NCI-H774 (cell line): ENCODE measurements around the gene NEURL3.
"Not testable (repeated sequence)": the region's sequence is repeated elsewhere in the genome, so short reads cannot be mapped to it uniquely, and the experiment has no call there.

Experiments
- DNase-seq: peaks from one replicate; lab custom pipeline; 2025; lab: John Stamatoyannopoulos, UW

NEURL3 gene

DNA sequence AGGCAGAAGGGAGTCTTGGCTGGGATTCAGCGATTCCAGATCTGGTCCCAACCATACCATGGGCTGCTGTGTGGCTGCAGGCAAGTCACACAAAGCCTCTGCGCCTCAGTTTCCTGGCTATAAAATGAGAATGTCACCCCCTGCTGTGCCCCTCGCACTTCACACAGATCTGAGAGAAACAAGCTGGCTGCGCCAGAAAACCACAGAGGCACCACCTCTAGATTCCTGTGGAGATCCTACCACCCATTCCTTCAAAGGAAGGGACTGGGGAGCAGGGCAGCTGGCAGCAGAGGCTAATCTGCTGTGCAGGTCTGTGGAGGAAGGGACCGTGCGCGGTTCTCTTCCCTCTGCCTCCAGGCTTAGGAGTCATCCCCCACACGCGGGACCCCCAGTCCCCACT, 19.8 kb downstream of the NEURL3 start:
- no peak for DNase-seq

DNA sequence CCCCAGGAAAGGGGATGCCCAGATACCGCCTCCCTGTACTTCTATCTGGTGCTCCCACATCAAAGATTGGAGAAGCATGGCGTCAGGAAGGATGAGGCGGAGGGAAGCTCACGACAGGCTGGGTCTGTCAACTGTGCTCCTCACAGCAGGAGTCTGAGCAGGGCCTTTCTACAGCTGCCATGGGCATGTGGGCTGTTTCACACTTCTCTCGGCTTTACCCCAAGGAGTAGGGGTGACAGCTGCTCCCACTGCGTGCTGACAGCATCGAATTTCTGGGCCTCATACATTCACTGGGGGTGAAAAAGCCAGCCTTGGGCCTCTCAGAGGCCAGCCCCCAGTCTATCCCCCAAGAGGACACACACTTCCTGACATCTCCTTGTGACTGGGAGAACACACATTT, 21.1 kb downstream of the NEURL3 start:
- DNase-seq, result no peak

DNA sequence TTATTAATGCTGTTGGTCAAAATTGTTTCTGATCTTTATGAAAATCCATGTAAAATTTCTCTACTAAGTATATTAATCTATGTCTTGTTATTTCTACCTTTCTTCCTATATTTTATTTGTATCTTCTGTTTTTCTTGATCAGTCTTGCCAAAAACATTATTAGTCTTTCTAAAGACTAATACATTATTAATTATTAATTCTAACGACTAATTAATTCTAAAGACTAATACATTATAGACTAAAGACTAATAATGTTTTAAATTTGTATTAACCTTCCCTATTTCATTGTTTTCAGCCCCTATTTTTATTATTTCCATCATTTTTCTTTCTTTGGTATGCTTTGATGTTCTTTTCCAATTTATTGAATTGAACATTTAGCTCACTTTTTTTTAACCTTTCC, 27.7 kb downstream of the NEURL3 start:
- DNase-seq, result no peak

DNA sequence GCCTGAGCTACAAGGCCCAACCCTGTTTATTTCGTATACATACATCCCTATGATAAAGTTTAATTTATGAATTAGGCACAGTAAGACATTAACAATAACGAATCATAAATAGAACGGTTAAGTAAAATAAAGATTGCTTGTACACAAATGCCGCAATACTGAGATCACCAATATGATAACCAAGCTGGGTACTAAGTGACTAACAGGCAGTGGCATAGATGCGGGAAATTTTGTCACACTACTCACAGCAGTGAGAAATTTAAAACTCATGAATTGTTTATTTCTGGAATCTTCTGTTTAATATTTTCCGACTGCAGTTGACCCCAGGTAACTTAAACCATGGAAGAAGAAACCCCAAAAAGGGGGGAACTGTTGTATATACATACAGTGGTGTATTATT, 33.4 kb downstream of the NEURL3 start:
- DNase-seq, result no peak

DNA sequence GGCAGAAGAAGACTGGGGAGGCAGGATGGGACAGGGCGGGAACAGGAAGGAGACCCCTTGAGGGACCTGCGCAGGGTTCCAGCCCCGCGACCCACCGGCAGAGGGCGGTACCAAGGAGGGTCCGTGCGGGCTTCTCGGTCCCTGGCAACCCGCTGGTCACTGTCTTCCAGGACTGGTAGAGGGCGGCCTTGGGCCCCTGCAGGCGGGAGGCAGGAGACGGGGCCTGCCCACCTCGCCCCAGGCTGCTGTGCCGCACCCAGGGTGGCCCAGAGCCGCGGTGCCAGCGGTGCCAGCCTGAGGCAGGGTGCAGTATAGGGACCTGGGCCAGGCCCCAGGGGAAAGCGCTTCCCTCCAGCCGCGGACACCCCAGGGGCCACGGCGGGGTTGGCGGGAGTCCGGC, 34.5 kb downstream of the NEURL3 start:
- DNase-seq, result no peak

DNA sequence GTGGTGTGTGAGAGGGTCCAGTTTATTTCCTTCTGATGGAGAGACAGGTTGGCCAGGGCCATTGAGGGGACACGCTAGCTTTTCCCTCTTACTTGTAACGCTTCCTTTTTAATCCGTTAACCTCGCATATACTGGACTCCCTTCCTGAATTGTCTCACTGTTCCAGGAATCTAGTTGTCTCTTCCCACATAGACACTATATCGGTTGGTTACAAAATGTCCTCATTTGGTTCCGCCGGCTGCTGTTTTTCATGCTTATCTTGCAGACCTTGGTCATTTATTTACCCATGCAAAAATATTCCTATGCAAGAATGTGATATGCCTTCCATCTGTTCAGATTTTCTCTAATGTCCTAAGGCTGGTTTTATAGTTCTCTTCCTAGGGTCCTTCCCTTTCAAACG, 35.0 kb downstream of the NEURL3 start:
- no peak for DNase-seq

DNA sequence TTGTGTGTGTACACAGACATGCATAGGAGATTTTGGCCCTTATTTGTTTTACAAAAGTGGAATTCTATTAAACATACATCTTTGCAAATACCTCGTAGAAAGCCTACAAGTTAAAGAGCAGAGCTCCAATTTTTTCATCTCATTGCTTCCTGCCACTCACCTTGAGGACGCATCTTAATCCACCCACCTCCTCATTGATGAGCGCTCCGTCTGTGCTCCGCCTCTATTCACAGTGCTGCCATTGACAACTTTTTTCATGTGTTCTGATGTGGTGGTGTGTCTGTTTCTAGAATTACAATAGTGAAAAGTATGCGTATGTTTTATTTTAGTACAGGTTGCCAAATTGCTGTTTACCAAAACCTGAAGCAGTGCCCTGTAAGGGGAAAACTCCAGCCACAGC, 36.3 kb downstream of the NEURL3 start:
- no peak for DNase-seq

DNA sequence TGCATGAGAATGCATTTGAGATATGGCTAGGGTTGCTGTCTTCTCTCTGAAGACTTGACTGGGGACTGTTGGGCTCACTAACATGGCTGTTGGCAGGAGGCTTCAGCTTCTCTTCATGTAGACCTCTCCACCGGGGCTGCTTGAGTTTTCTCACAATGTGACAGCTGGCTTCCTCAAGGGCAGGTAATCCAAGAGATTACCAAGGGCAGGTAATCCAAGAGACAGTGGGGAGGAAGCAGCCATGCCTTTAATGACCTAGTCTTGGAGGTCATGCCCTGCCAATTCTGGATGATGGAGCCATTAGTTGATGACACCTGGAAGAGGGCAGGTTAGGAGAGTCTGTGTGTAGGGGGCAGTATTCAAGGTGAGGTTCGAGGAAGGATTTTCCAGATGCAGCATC, 40.5 kb downstream of the NEURL3 start:
- no peak for DNase-seq

DNA sequence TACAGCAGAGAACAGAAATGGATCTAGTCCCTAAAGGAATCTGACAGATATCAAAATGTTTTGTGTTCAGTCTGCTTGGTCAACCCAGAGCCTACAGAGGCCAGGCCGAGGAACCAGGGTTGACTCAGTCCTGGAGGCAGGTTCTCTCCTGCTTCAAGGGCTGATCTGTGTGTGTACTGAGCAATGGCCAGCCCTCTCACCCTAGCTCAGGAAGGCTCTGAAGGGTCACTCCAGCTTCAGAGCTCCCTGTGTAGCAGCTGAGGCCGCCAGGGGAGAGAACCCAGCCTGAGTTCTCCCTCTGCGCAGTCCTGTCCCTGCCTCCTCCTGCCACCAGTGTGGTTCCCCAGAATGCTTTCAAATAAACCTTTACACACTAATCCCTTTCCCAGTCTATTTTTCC, 41.1 kb downstream of the NEURL3 start:
- DNase-seq, result no peak

DNA sequence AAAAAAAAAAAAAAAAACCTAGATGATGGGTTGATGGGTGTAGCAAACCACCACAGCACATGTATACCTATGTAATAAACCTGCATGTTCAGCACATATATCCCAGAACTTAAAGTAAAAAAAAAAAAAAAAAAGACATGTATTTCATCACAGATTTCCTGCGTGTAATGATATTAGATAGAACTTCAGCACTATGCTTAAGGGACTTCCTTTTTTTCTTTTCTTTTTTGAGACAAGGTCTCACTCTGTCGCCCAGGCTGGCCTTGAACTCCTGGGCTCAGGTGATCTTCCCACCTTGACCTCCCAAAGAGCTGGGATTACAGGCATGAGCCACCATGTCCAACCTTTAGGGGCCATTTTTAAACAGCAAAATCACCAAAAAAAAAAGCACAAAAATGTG, 42.0 kb downstream of the NEURL3 start:
- DNase-seq, result no peak

DNA sequence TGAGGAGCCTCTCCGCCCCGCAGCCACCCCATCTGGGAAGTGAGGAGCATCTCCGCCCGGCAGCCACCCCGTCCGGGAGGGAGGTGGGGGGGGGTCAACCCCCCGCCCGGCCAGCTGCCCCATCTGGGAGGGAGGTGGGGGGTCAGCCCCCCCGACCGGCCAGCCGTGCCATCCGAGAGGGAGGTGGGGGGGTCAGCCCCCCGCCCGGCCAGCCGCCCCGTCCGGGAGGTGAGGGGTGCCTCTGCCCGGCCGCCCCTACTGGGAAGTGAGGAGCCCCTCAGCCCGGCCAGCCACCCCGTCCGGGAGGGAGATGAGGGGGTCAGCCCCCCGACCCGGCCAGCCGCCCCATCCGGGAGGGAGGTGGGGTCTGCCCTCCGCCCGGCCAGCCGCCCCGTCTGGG, 43.5 kb downstream of the NEURL3 start:
- DNase-seq, result not testable (repeated sequence)

DNA sequence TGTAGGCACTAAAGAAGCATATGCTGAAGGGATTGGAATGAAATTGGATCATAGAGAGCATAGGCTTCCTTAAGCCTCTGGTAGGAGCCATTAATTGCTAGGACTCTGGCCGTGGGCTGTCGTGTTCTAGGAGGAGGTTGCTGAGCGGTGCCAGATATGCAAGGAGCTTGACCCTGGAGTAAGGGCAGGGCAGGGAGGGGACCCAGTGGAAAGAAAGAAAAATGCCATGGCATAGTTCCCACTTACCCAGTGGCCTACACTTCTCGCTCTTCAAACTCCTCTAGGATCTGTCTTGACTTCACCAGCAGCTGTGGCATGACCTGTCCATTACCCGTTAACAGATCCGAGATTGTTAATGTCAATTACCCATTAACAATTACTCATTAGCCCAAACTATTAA, 53.1 kb downstream of the NEURL3 start:
- DNase-seq, result no peak

DNA sequence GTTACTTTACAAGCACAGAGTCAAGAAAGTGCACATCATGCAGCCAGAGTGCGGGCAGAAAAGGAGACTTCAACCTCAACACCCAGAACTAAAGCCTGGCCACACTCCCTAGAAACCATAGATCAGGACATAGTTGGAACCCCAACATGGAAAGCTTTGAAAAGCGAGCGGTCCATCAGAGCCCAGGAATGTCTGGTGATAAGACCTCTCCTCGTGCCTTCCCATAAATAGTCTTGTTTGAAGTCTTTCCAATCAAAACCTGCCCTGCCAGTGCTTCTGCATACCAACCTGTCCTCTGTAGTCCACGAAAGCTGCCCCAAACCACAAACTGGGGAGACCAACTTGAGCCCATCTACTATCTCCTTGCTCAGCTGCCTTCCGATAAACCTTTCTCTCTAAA, 55.5 kb downstream of the NEURL3 start:
- DNase-seq, result no peak

DNA sequence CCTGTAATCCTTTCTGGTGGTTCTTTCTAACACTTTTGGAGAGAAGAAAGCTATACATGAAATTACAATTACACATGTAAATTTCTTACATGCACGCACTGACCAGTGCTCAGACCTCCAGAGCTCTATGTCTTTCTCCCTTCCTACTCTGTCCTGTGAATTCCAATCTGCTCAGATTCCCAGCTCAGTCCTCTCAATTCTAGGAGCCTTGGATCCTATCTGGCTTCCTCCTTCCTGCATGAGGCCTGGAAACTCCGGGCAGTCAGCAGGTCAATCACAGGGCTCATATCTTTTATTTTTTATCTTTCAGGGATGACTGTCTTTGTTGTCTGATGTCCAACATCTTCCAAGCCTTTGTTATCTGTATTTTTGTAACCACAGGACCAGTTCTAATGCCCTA, 56.0 kb downstream of the NEURL3 start:
- no peak for DNase-seq

DNA sequence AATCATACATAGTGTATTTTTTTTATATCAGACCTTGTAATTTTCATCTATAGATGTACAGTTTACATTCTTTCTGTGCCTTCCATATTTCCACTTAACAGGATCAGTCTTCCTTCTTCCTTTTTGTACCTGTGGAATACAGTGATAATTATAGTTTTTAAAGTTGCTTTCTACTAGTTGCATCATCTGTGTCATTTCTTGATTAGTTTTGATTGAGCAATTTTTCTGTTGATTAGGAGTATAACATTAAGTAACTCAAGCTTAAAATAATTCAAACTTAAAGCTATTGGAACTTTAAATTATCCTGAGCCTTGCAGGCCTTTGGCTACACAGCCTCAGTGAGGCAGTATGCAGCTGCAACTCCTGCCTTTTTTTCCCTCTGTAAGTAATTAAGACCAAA, 57.4 kb downstream of the NEURL3 start:
- DNase-seq, result no peak
